H1 (cell line): ENCODE data around the gene NRXN2. TPM values are rescaled to one million over a fixed set of nuclear protein-coding genes. Genes with fewer than 3 reads are reported as not detected.

Source experiments
- CTCF ChIA-PET: fragments of 300-600 bp; sonication (Branson Sonifier 250); formaldehyde crosslinking; loops from one replicate; lab custom pipeline; 2021; ENCODE audit not compliant: partially characterized antibody; lab: Charles Lee
- POLR2A ChIA-PET: fragments of 300-600 bp; sonication (Branson Sonifier 250); formaldehyde crosslinking; loops from one replicate; lab custom pipeline; 2021; ENCODE audit warnings: inconsistent platforms; ENCODE audit not compliant: partially characterized antibody; lab: Charles Lee
- DNase-seq, 2 experiments: peaks; one replicate each; pipeline versions ENCODE4 v3.0.0 to v3.0.0-alpha.2; 2010 to 2022; ENCODE audit warnings: low spot score in 2 of 2, low read depth in 1 of 2, mixed read lengths in 1 of 2
- FAIRE-seq: peaks from 2 replicates; lab custom pipeline; 2011; peaks lifted over from hg19 to GRCh38; lab: Jason Lieb, UNC
- H2AFZ ChIP-seq: 2 replicates; pipeline ENCODE4 v1.8.1; 2012; ENCODE audit warnings: low read length, inconsistent platforms
- H2AK5ac ChIP-seq: 2 replicates; pipeline ENCODE4 v1.6.1; 2013; ENCODE audit warnings: low read depth, low read length
- H2BK120ac ChIP-seq: replicated peaks from 2 replicates; pipeline ENCODE3; 2013; ENCODE audit warnings: low read depth, low read length, inconsistent platforms
- H2BK12ac ChIP-seq: 2 replicates; pipeline ENCODE4 v1.6.1; 2013; ENCODE audit warnings: low read depth, low read length
- H2BK15ac ChIP-seq: 2 replicates; pipeline ENCODE4 v1.6.1; 2013; ENCODE audit warnings: low read length
- H2BK20ac ChIP-seq: 2 replicates; pipeline ENCODE4 v1.6.1; 2013; ENCODE audit warnings: low read length
- H2BK5ac ChIP-seq: 2 replicates; pipeline ENCODE4 v1.6.1; 2013; ENCODE audit warnings: low read depth, low read length
- H3K14ac ChIP-seq: 2 replicates; pipeline ENCODE4 v1.6.1; 2013; ENCODE audit warnings: inconsistent platforms; ENCODE audit not compliant: insufficient read length
- H3K18ac ChIP-seq: 2 replicates; pipeline ENCODE4 v1.6.1; 2013; ENCODE audit warnings: low read length; ENCODE audit errors: extremely low read depth
- H3K23ac ChIP-seq: 2 replicates; pipeline ENCODE4 v1.6.1; 2013; ENCODE audit warnings: inconsistent platforms; ENCODE audit not compliant: insufficient read length
- H3K23me2 ChIP-seq: 2 replicates; pipeline ENCODE4 v1.6.1; 2013; ENCODE audit warnings: low read depth, low read length
- H3K27ac ChIP-seq: 2 replicates; pipeline ENCODE4 v1.6.1; 2011; ENCODE audit warnings: low read depth, low read length, inconsistent platforms
- H3K27me3 ChIP-seq, 4 experiments: replicated peaks in 1 of 4; 1 replicate in 1 of 4; 2 replicates in 3 of 4; pipeline versions ENCODE4 v1.6.1 to v1.8.1; 2011 to 2013; ENCODE audit warnings: low read length in 3 of 4, mild to moderate bottlenecking in 3 of 4, inconsistent platforms in 2 of 4, mixed read lengths in 2 of 4, moderate library complexity in 1 of 4; ENCODE audit not compliant: control insufficient read depth in 3 of 4, insufficient read depth in 3 of 4; ENCODE audit errors: extremely low read depth in 1 of 4
- H3K36me3 ChIP-seq, 4 experiments: 2 replicates each; pipeline versions ENCODE4 v1.6.1 to v1.8.1; 2011 to 2013; ENCODE audit warnings: mild to moderate bottlenecking in 4 of 4, low read length in 3 of 4, moderate library complexity in 2 of 4, control low read depth in 1 of 4, inconsistent platforms in 1 of 4; ENCODE audit not compliant: insufficient read depth in 4 of 4, control insufficient read depth in 2 of 4
- H3K4ac ChIP-seq: replicated peaks from 2 replicates; pipeline ENCODE3; 2013; ENCODE audit warnings: low read length, low read depth, mixed read lengths, inconsistent platforms; ENCODE audit not compliant: insufficient read length
- H3K4me1 ChIP-seq, 4 experiments: replicated peaks in 1 of 4; 1 replicate in 1 of 4; 2 replicates in 3 of 4; pipeline versions ENCODE4 v1.6.1 to v1.8.1; 2011 to 2013; ENCODE audit warnings: low read length in 3 of 4, inconsistent platforms in 2 of 4, mixed read lengths in 1 of 4; ENCODE audit not compliant: insufficient read depth in 4 of 4, control insufficient read depth in 3 of 4
- H3K4me2 ChIP-seq, 2 experiments: 2 replicates each; pipeline versions ENCODE4 v1.6.1 to v1.8.1; 2011 to 2013; ENCODE audit warnings: low read depth in 2 of 2, low read length in 2 of 2, control low read depth in 1 of 2, inconsistent platforms in 1 of 2, mild to moderate bottlenecking in 1 of 2; ENCODE audit not compliant: insufficient read depth in 1 of 2
- H3K4me3 ChIP-seq, 4 experiments: fragments of 200-600, 300-600 bp in 1 of 4; sonication (generic), shearing (Covaris generic), sonication (Bioruptor Twin) in 1 of 4; 2 replicates each; pipeline versions ENCODE4 v1.5.1 to v1.8.1; 2011 to 2016; ENCODE audit warnings: low read length in 4 of 4, low read depth in 3 of 4, control low read depth in 2 of 4, inconsistent platforms in 2 of 4, mild to moderate bottlenecking in 2 of 4, mixed read lengths in 1 of 4, moderate library complexity in 1 of 4; ENCODE audit not compliant: insufficient read depth in 2 of 4; ENCODE audit errors: extremely low read depth in 1 of 4
- H3K56ac ChIP-seq: replicated peaks from 2 replicates; pipeline ENCODE3; 2013; ENCODE audit warnings: low read depth, mild to moderate bottlenecking, mixed read lengths, low read length, inconsistent platforms; ENCODE audit not compliant: insufficient read length
- H3K79me1 ChIP-seq: 2 replicates; pipeline ENCODE4 v1.6.1; 2013; ENCODE audit warnings: low read depth, low read length, control low read depth
- H3K79me2 ChIP-seq, 2 experiments: 2 replicates each; pipeline versions ENCODE4 v1.6.1 to v1.8.1; 2012 to 2013; ENCODE audit warnings: low read length in 2 of 2, mild to moderate bottlenecking in 2 of 2, inconsistent platforms in 1 of 2; ENCODE audit not compliant: insufficient read depth in 2 of 2, control insufficient read depth in 1 of 2
- H3K9ac ChIP-seq, 4 experiments: replicated peaks in 1 of 4; 1 replicate in 1 of 4; 2 replicates in 3 of 4; pipeline versions ENCODE4 v1.6.1 to v1.8.1; 2011 to 2013; ENCODE audit warnings: low read depth in 3 of 4, low read length in 3 of 4, control low read depth in 2 of 4, mild to moderate bottlenecking in 2 of 4, moderate library complexity in 2 of 4, inconsistent platforms in 1 of 4; ENCODE audit errors: extremely low read depth in 1 of 4
- H3K9me3 ChIP-seq, 2 experiments: 2 replicates each; pipeline versions ENCODE4 v1.6.1 to v1.8.1; 2012 to 2013; ENCODE audit warnings: mild to moderate bottlenecking in 2 of 2, moderate library complexity in 2 of 2, control low read depth in 1 of 2, inconsistent platforms in 1 of 2, low read depth in 1 of 2, low read length in 1 of 2, mixed read lengths in 1 of 2; ENCODE audit not compliant: insufficient read depth in 2 of 2
- H4K20me1 ChIP-seq, 2 experiments: replicated peaks in 1 of 2; 2 replicates each; pipeline versions ENCODE3 to v1.8.1; 2011 to 2013; ENCODE audit warnings: inconsistent platforms in 2 of 2, low read length in 2 of 2, mild to moderate bottlenecking in 1 of 2; ENCODE audit not compliant: insufficient read depth in 2 of 2, control insufficient read depth in 1 of 2
- H4K5ac ChIP-seq: 2 replicates; pipeline ENCODE4 v1.6.1; 2013; ENCODE audit warnings: low read length, low read depth, mixed read lengths, inconsistent platforms; ENCODE audit not compliant: insufficient read length
- H4K8ac ChIP-seq: 2 replicates; pipeline ENCODE4 v1.8.0; 2013; ENCODE audit warnings: mild to moderate bottlenecking, moderate library complexity, low read length, inconsistent platforms; ENCODE audit not compliant: insufficient read depth; ENCODE audit errors: extremely low read depth
- H4K91ac ChIP-seq: replicated peaks from 2 replicates; pipeline ENCODE3; 2013; ENCODE audit warnings: low read length, mixed read lengths, inconsistent platforms; ENCODE audit not compliant: insufficient read length
- CREB1 ChIP-seq: IDR thresholded peaks from 2 replicates; pipeline ENCODE4 v1.6.1; 2012; ENCODE audit warnings: inconsistent platforms
- EGR1 ChIP-seq: IDR thresholded peaks from 2 replicates; pipeline ENCODE4 v1.6.1; 2011; ENCODE audit warnings: low read depth, low read length, borderline replicate concordance
- GTF2F1 ChIP-seq: IDR thresholded peaks from 2 replicates; pipeline ENCODE4 v1.6.1; 2012; ENCODE audit warnings: low read depth, low read length, improper control_type of control experiment, borderline replicate concordance
- JUND ChIP-seq: IDR thresholded peaks from 2 replicates; pipeline ENCODE4 v1.6.1; 2011; ENCODE audit warnings: mild to moderate bottlenecking, improper control_type of control experiment, low read length
- KDM1A ChIP-seq: fragments of 200-600, 300-600 bp; sonication (generic); IDR thresholded peaks from 2 replicates; pipeline ENCODE4 v1.7.1; 2016; ENCODE audit warnings: mild to moderate bottlenecking, low read length, borderline replicate concordance
- MAFK ChIP-seq: IDR thresholded peaks from 2 replicates; pipeline ENCODE4 v1.6.1; 2012; ENCODE audit warnings: low read depth, mild to moderate bottlenecking, improper control_type of control experiment, low read length
- NRF1 ChIP-seq: IDR thresholded peaks from 2 replicates; pipeline ENCODE4 v1.6.1; 2011; ENCODE audit warnings: mild to moderate bottlenecking, low read depth, low read length, improper control_type of control experiment
- PHF8 ChIP-seq: fragments of 200-600 bp; sonication (generic); conservative IDR thresholded peaks from 2 replicates; pipeline ENCODE4 v1.7.1; 2012; ENCODE audit warnings: low read depth, mild to moderate bottlenecking, inconsistent platforms, low read length, moderate library complexity
- TAF7 ChIP-seq: optimal IDR thresholded peaks from 2 replicates; pipeline ENCODE3; 2011; ENCODE audit warnings: low read depth, mild to moderate bottlenecking, inconsistent platforms, low read length, moderate library complexity, borderline replicate concordance
- WGBS, 2 experiments: shearing (Covaris generic) in 1 of 2; methylation state at CpG; one replicate each; pipeline versions ENCODE4 v1.1.6 to v1.1.7; 2013 to 2015; ENCODE audit warnings: low lambda C conversion rate in 2 of 2, mixed read lengths in 2 of 2, inconsistent platforms in 1 of 2, low coverage in 1 of 2, missing lambda C conversion rate in 1 of 2; ENCODE audit not compliant: insufficient replicate concordance in 2 of 2, insufficient coverage in 1 of 2, insufficient read length in 1 of 2; ENCODE audit errors: extremely low coverage in 1 of 2, missing lambda C conversion rate in 1 of 2; 5-methylcytosine and 5-hydroxymethylcytosine counted together
- polyA plus RNA-seq, 7 experiments: library from polyadenylated mRNA; depleted of rRNA in 3 of 7; stranded (reverse) in 5 of 7; unstranded in 2 of 7; fragments of >200 nt in 5 of 7; fragments of 200-250 nt in 2 of 7; gene quantifications; 1 replicate in 5 of 7; 2 replicates in 1 of 7; 4 replicates in 1 of 7; pipeline versions ENCODE4 v1.2.1 to v1.2.3, GENCODE V29; 2011 to 2013; ENCODE audit warnings: missing spikeins in 2 of 7, mixed read lengths in 2 of 7
- total RNA-seq: library from RNA; stranded (reverse); fragmentation: NEBNext Ultra II Directional; extraction: Animal tissue kit (Norgen Biotek cat#: 25700); gene quantifications from 2 replicates; pipeline ENCODE4 v1.2.1, GENCODE V29; 2021

NRXN2 gene
- total and polyA plus RNA-seq, 2 of the 8 experiments (the other 6 are each of a cell fraction or from before 2014, with no cell fraction given) = 1.3 to 11.5 TPM

DNA sequence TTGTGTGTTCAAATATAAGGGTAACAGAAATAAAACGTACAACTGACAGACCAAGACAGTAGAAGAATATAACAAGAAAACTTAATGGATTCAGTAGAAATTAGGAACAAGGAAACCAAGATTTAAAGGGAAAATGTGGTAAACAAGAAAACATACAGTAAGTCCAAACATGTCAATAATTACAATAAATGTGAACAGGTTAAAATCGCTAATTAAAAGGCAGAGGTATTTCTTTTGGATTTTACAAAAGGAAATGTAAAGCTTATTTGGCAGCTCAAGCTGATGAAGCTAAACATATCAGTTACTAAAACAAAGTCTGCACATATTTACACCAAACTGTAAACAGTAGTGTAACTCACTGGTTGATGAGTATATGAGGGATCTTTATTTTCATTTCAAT, 134.3 kb downstream of the NRXN2 start:
- Histone ChIP-seq H2BK15ac (no peak overlapping the region), H4K8ac (no peak overlapping the region), H2AK5ac (no peak overlapping the region), H3K79me1 (no peaks in the 10 kb centered on the region), H4K20me1 (no peaks in the 10 kb centered on the region), H2BK20ac (no peak overlapping the region), H3K36me3 (no peaks in the 10 kb centered on the region), H3K23me2 (no peaks in the 10 kb centered on the region; the same call in 1 of the 2 replicates), H4K5ac (no peak overlapping the region), H3K9me3 (peaks cover 0 to 6% of the 10 kb centered on the region in 2 experiments; a peak in 1 of 4 replicates), H3K4me3 (no peak overlapping the region), H2BK12ac (no peak overlapping the region), H3K56ac (no peak overlapping the region), H3K9ac (no peak overlapping the region), H2AFZ (no peak overlapping the region), H3K23ac (no peak overlapping the region), H3K27me3 (peaks cover 0 to 2% (median 0%) of the 10 kb centered on the region in 4 experiments; a peak in 1 of 7 replicates), H3K4me2 (no peak overlapping the region), H2BK120ac (no peak overlapping the region), H3K14ac (no peak overlapping the region), H3K27ac (no peak overlapping the region), H4K91ac (no peak overlapping the region), H3K79me2 (no peaks in the 10 kb centered on the region), H3K18ac (no peak overlapping the region), H3K4ac (no peak overlapping the region), H2BK5ac (no peak overlapping the region)
- no peak for FAIRE-seq
- CTCF ChIA-PET = interaction anchor here (1.6 to 2.4 kb wide), 2 partner anchors 23 to 68 kb away, joined by 3 to 6 read pairs; no protein-coding TSS in a partner anchor
- DNase-seq = no peak
- 86% methylated on average over 2 of the region's 2 CpGs; no CpG with 5 or more reads in 1 of the 2 experiments for WGBS, 2 experiments
- POLR2A ChIA-PET = no interaction called here
- TF ChIP-seq PHF8 (no peak), EGR1 (no peak), JUND (no peak), GTF2F1 (no peak), NRF1 (no peak), KDM1A (no peak), TAF7 (no peak), MAFK (no peak), CREB1 (no peak)
- TF ChIP-seq, all 59 proteins: peak for 0
- H3K4me1 ChIP-seq = no peaks in the 10 kb centered on the region
